Frontal cortex (tissue), 4 donors: ENCODE measurements around the gene APLNR. TPM values are rescaled to one million over a fixed set of nuclear protein-coding genes. Genes with fewer than 3 reads are reported as not detected.

ENCODE experiments used
- DNase-seq, 2 donors: peaks; one replicate each; pipeline ENCODE4 v3.0.0; 2012; ENCODE audit warnings: low spot score in 2 of 2
- FAIRE-seq: peaks from 2 replicates; lab custom pipeline; 2012; peaks lifted over from hg19 to GRCh38; lab: Jason Lieb, UNC
- total RNA-seq: library from RNA; depleted of rRNA; stranded (reverse); fragments of >200 nt; gene quantifications from one replicate; pipeline ENCODE4 v1.2.3, GENCODE V29; 2014
- donor health status: control.
- donor health status: control.
- donor health status: control.

The APLNR gene
- total RNA-seq, 1 donor from 2014 or later, result 5.3 TPM

- FAIRE-seq (no peak), DNase-seq (no peak)
These were observed 46.5 kb downstream of the APLNR start for GRCh38 chr11:57190548-57190947.

Other genes starting within 250 kb of the APLNR start
- gene OR5AK2, start 248.3 kb downstream of the APLNR start, total RNA-seq, result not detected
- 15.9 TPM for gene LRRC55, start 55.3 kb downstream of the APLNR start, total RNA-seq
- gene TNKS1BP1, start 87.7 kb upstream of the APLNR start, total RNA-seq, result 20.0 TPM
- 53.8 TPM for gene SSRP1, start 98.6 kb upstream of the APLNR start, total RNA-seq
- not detected for gene P2RX3, start 101.1 kb upstream of the APLNR start, total RNA-seq
- gene PRG3, start 143.9 kb upstream of the APLNR start, total RNA-seq, result not detected
- gene PRG2, start 153.4 kb upstream of the APLNR start, total RNA-seq, result not detected
- 4.1 TPM for gene SLC43A3, start 189.9 kb upstream of the APLNR start, total RNA-seq
- 0.41 TPM for gene RTN4RL2, start 223.3 kb upstream of the APLNR start, total RNA-seq